Lower lobe of right lung (tissue), 2 donors: Measurements from ENCODE around the gene TSNAX. TPM values are rescaled to one million over a fixed set of nuclear protein-coding genes. Genes with fewer than 3 reads are reported as not detected.

Experiments used
- ATAC-seq, 2 donors: fragments of 200-7000 bp; cut with Tn5 transposase; one replicate each; pipeline ENCODE4 v1.9.1; 2020 to 2022; ENCODE audit warnings: mild to moderate bottlenecking in 2 of 2, moderate library complexity in 2 of 2
- DNase-seq: peaks from one replicate; pipeline ENCODE4 v3.0.0-alpha.2; 2020
- H3K27ac ChIP-seq: fragments of 200-600 bp; one replicate; pipeline ENCODE4 v1.8.0; 2022
- H3K27me3 ChIP-seq: fragments of 200-600 bp; one replicate; pipeline ENCODE4 v1.8.0; 2022; ENCODE audit warnings: low read depth
- H3K36me3 ChIP-seq: fragments of 200-600 bp; one replicate; pipeline ENCODE4 v1.8.0; 2022; ENCODE audit warnings: mild to moderate bottlenecking
- H3K4me1 ChIP-seq: fragments of 200-600 bp; one replicate; pipeline ENCODE4 v1.8.0; 2022
- H3K4me3 ChIP-seq: fragments of 200-600 bp; one replicate; pipeline ENCODE4 v1.8.0; 2022; ENCODE audit warnings: mild to moderate bottlenecking
- H3K9me3 ChIP-seq: fragments of 200-600 bp; one replicate; pipeline ENCODE4 v1.8.0; 2022
- CTCF ChIP-seq: fragments of 200-600 bp; IDR thresholded peaks from one replicate; pipeline ENCODE4 v1.8.0; 2022; ENCODE audit warnings: antibody characterized with exemption, mild to moderate bottlenecking
- intact Hi-C: fragments of 100-400 bp; cut with DNase I; formaldehyde crosslinking; loops from one replicate; pipeline ENCODE4 v1.11.0; 2022
- total RNA-seq: library from RNA; stranded (reverse); fragmentation: NEBNext Ultra II Directional; extraction: Animal tissue kit (Norgen Biotek cat#: 25700); gene quantifications from one replicate; pipeline ENCODE4 v1.2.1, GENCODE V29; 2021
- donor health status: DM: no; HTN: yes; CAD: no; lungs with severe emphysema.

The TSNAX gene
- total RNA-seq, 1 donor from 2014 or later: 38.4 TPM

- intact Hi-C loops: no loop called here
- TF ChIP-seq CTCF: no peak
- Histone ChIP-seq H3K27ac (no peak overlapping the region), H3K4me3 (no peak overlapping the region), H3K9me3 (no peaks in the 10 kb centered on the region), H3K4me1 (no peaks in the 10 kb centered on the region), H3K27me3 (no peaks in the 10 kb centered on the region), H3K36me3 (no peaks in the 10 kb centered on the region)
- DNase-seq: no peak
- peak in 1 of 2 donors; percentile 50 for ATAC-seq
These were observed 48.6 kb downstream of the TSNAX start for GRCh38 chr1:231576804-231577718.

DNA sequence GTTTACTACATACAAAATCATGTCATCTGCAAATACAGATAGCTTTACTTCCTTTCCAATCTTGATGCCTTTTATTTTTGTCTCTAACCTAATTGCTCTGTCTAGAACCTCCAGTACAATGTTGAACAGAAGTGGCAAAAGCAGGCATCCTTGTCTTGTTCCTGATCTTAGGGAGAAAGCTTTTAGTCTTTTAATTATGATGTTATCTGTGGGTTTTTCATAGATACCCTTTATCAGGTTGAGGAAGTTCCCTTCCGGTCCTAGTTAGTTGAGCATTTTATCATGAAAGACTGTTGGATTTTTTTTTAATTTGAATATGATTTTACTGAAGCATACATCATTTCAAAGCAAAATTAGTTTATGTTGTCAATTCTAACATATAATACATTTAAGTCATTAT, 52.4 kb downstream of the TSNAX start:
- Histone ChIP-seq H3K36me3 (no peaks in the 10 kb centered on the region), H3K4me1 (no peaks in the 10 kb centered on the region), H3K27me3 (no peaks in the 10 kb centered on the region), H3K9me3 (no peaks in the 10 kb centered on the region), H3K27ac (no peak overlapping the region), H3K4me3 (no peak overlapping the region)
- intact Hi-C loops: no loop called here
- ATAC-seq (no peak), DNase-seq (no peak)
- TF ChIP-seq CTCF: no peak

DNA sequence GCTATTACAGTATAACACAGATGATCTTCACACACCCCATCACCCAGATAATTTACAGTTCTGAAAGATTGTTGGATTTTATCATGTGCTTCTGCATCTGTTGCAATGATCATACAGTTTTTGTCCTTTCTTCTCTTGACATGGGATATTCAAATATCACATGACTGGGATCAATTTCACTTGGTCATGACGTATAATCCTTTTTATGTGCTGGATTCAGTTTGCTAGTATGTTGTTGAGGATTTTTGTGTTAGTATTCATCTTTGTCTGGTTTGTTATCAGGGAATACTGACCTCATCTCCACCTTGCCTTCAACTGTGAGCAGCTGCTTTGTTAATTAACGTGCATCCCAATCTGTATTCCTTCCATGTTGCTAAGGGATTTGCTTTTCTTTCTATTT, 53.4 kb downstream of the TSNAX start:
- Histone ChIP-seq H3K9me3 (no peaks in the 10 kb centered on the region), H3K36me3 (no peaks in the 10 kb centered on the region), H3K4me3 (no peak overlapping the region), H3K27ac (no peak overlapping the region), H3K27me3 (no peaks in the 10 kb centered on the region), H3K4me1 (no peaks in the 10 kb centered on the region)
- intact Hi-C loops: no loop called here
- no peak for DNase-seq
- no peak for ATAC-seq
- TF ChIP-seq CTCF: no peak

DNA sequence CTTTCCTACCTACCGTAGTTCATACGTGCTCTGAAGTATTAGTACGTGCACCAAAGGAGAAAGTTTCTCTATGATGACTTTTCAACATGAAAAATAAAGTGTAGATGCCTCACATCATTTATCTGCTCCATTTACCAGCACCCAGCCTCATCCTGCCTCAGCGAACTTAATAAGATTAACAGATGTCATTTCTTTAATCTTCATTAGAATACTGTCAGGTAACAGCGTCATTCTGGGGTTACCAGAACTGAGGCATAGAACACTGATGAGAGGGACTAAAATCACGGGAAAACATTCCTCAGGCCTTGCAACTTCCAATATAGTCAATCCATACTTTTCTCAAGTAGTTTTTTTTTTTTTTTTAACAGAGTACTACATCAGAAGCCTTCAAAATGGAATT, 54.9 kb downstream of the TSNAX start:
- no peak for TF ChIP-seq CTCF
- Histone ChIP-seq H3K27me3 (no peaks in the 10 kb centered on the region), H3K9me3 (no peaks in the 10 kb centered on the region), H3K36me3 (no peaks in the 10 kb centered on the region), H3K4me3 (no peak overlapping the region), H3K27ac (no peak overlapping the region), H3K4me1 (no peaks in the 10 kb centered on the region)
- intact Hi-C loops: no loop called here
- ATAC-seq (no peak), DNase-seq (no peak)

GRCh38 chr1:231584117-231584516, 55.6 kb downstream of the TSNAX start:
- no peak overlapping the region for H3K27ac ChIP-seq
- H3K4me1 ChIP-seq: no peaks in the 10 kb centered on the region
- no peaks in the 10 kb centered on the region for H3K27me3 ChIP-seq
- no peaks in the 10 kb centered on the region for H3K36me3 ChIP-seq
- no peaks in the 10 kb centered on the region for H3K9me3 ChIP-seq
- ATAC-seq (no peak), DNase-seq (no peak)
- no peak for TF ChIP-seq CTCF
- no peak overlapping the region for H3K4me3 ChIP-seq
- intact Hi-C loops: no loop called here
